ENCODE measurements around the gene TSKS.

DNA sequence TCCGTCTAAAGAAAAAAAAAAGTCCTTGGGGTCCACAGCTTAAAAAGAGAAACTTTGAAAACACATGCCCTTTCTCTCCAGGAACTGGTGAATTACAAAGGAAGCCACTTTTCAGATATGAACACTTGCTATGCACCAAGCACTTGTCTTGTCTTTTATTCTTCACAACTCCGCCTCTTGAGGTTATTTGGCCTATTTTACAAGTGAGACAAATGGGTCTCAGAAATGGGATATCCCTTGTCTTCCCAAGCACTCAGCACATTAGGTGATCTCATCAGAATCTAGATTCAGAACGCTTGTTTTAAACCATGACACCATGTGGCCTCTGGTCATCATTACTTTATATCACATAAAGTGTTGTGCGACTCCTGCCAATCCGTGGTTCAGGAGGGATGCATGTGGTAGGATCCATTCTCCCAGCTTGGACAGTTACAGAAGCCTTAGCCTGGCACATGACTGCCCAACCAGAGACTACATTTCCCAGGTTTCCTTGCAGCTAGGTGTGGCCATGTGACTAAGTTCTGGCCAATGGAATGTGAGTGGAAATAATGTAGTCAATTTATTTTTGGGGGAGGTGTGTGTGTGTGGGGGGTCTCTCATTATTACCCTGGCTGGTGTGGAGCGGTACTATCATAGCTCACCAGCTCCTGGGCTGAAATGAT is 13.9 kb downstream of the TSKS start:
- TF ChIP-seq, protein P1, sequence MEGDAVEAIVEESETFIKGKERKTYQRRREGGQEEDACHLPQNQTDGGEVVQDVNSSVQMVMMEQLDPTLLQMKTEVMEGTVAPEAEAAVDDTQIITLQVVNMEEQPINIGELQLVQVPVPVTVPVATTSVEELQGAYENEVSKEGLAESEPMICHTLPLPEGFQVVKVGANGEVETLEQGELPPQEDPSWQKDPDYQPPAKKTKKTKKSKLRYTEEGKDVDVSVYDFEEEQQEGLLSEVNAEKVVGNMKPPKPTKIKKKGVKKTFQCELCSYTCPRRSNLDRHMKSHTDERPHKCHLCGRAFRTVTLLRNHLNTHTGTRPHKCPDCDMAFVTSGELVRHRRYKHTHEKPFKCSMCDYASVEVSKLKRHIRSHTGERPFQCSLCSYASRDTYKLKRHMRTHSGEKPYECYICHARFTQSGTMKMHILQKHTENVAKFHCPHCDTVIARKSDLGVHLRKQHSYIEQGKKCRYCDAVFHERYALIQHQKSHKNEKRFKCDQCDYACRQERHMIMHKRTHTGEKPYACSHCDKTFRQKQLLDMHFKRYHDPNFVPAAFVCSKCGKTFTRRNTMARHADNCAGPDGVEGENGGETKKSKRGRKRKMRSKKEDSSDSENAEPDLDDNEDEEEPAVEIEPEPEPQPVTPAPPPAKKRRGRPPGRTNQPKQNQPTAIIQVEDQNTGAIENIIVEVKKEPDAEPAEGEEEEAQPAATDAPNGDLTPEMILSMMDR (IDR thresholded peaks at IDR 0.05): no peak
- no peak for TF ChIP-seq POLR2A (IDR thresholded peaks at IDR 0.05)
